HEK293 (cell line): ENCODE data around the gene VDAC1.

Source experiments
- CTCF ChIA-PET: fragments of 350-600 bp; formaldehyde crosslinking; extraction: SDS; loops from one replicate; lab custom pipeline; 2021; ENCODE audit warnings: antibody characterized with exemption; lab: Yijun Ruan, JAX
- POLR2A ChIA-PET: fragments of 300-600 bp; formaldehyde crosslinking; extraction: SDS; loops from one replicate; lab custom pipeline; 2020; ENCODE audit warnings: antibody characterized with exemption, inconsistent platforms; lab: Yijun Ruan, JAX
- H3K27ac ChIP-seq: fragments of 200-500 bp; sonication (Bioruptor generic); 2 replicates; pipeline ENCODE4 v1.5.1; 2014; ENCODE audit warnings: low read depth, low read length, control low read depth, inconsistent platforms; ENCODE audit errors: extremely low read depth
- H3K36me3 ChIP-seq, 2 experiments: fragments of 200-500 bp in 1 of 2; sonication (Bioruptor generic) in 1 of 2; 1 replicate in 1 of 2; 2 replicates in 1 of 2; pipeline ENCODE4 v1.5.1; 2014 to 2017; ENCODE audit warnings: inconsistent platforms in 2 of 2, low read length in 2 of 2; ENCODE audit not compliant: control insufficient read depth in 2 of 2, insufficient read depth in 1 of 2
- H3K4me1 ChIP-seq: fragments of 200-500 bp; sonication (Bioruptor generic); 2 replicates; pipeline ENCODE4 v1.5.1; 2014; ENCODE audit warnings: mild to moderate bottlenecking, low read length, inconsistent platforms; ENCODE audit not compliant: control insufficient read depth, insufficient read depth
- H3K4me3 ChIP-seq: 2 replicates; pipeline ENCODE4 v1.5.1; 2011; ENCODE audit warnings: low read depth, mild to moderate bottlenecking, control low read depth, low read length, moderate library complexity
- H3K9me3 ChIP-seq: fragments of 200-500 bp; sonication (Bioruptor generic); 2 replicates; pipeline ENCODE4 v1.5.1; 2014; ENCODE audit warnings: low read depth, low read length, inconsistent platforms; ENCODE audit not compliant: control insufficient read depth, insufficient read depth
- BCL11A ChIP-seq: fragments of 450-650 bp; formaldehyde crosslinking; IDR thresholded peaks from 2 replicates; pipeline ENCODE4 v1.5.1; 2016; ENCODE audit warnings: low read depth, missing biosample characterization, missing genetic modification characterization
- ZBTB7A ChIP-seq: fragments of 450-650 bp; formaldehyde crosslinking; IDR thresholded peaks from 2 replicates; pipeline ENCODE4 v1.5.1; 2016; ENCODE audit warnings: low read depth, missing biosample characterization, missing genetic modification characterization
- ZFP37 ChIP-seq: fragments of 450-650 bp; formaldehyde crosslinking; IDR thresholded peaks from 2 replicates; pipeline ENCODE4 v1.5.1; 2016; ENCODE audit warnings: missing biosample characterization, missing genetic modification characterization
- ZIC2 ChIP-seq: fragments of 450-650 bp; formaldehyde crosslinking; IDR thresholded peaks from 2 replicates; pipeline ENCODE4 v1.5.1; 2016; ENCODE audit warnings: missing biosample characterization, missing genetic modification characterization
- ZNF133 ChIP-seq: fragments of 450-650 bp; formaldehyde crosslinking; IDR thresholded peaks from 2 replicates; pipeline ENCODE4 v1.5.1; 2016; ENCODE audit warnings: missing biosample characterization, missing genetic modification characterization
- ZNF324 ChIP-seq: fragments of 450-650 bp; formaldehyde crosslinking; IDR thresholded peaks from 2 replicates; pipeline ENCODE4 v1.5.1; 2016; ENCODE audit warnings: missing biosample characterization, missing genetic modification characterization
- ZNF335 ChIP-seq: fragments of 450-650 bp; formaldehyde crosslinking; conservative IDR thresholded peaks from 2 replicates; pipeline ENCODE4 v1.5.1; 2016; ENCODE audit warnings: missing biosample characterization, missing genetic modification characterization
- ZNF37A ChIP-seq: fragments of 450-650 bp; IDR thresholded peaks from 2 replicates; pipeline ENCODE4 v1.5.1; 2018; ENCODE audit warnings: missing biosample characterization, missing genetic modification characterization
- ZNF416 ChIP-seq: fragments of 450-650 bp; formaldehyde crosslinking; IDR thresholded peaks from 2 replicates; pipeline ENCODE4 v1.5.1; 2016; ENCODE audit warnings: missing biosample characterization, missing genetic modification characterization
- ZNF501 ChIP-seq: fragments of 450-650 bp; formaldehyde crosslinking; IDR thresholded peaks from 2 replicates; pipeline ENCODE4 v1.5.1; 2016; ENCODE audit warnings: missing biosample characterization, missing genetic modification characterization
- ZNF585B ChIP-seq: fragments of 450-650 bp; formaldehyde crosslinking; IDR thresholded peaks from 2 replicates; pipeline ENCODE4 v1.5.1; 2016; ENCODE audit warnings: missing biosample characterization, missing genetic modification characterization
- ZNF626 ChIP-seq: fragments of 450-650 bp; sonication (Bioruptor Pico); formaldehyde crosslinking; IDR thresholded peaks from 2 replicates; pipeline ENCODE4 v1.5.1; 2018; ENCODE audit warnings: missing biosample characterization, missing genetic modification characterization, inconsistent platforms
- ZNF654 ChIP-seq: fragments of 450-650 bp; formaldehyde crosslinking; IDR thresholded peaks from 2 replicates; pipeline ENCODE4 v1.5.1; 2016; ENCODE audit warnings: low read depth, missing biosample characterization, missing genetic modification characterization
- ZNF664 ChIP-seq: fragments of 450-650 bp; formaldehyde crosslinking; IDR thresholded peaks from 2 replicates; pipeline ENCODE4 v1.5.1; 2016; ENCODE audit warnings: missing biosample characterization, missing genetic modification characterization
- ZNF670 ChIP-seq: fragments of 450-650 bp; formaldehyde crosslinking; IDR thresholded peaks from 2 replicates; pipeline ENCODE4 v1.5.1; 2016; ENCODE audit warnings: missing biosample characterization, missing genetic modification characterization, low read depth
- ZNF677 ChIP-seq: fragments of 450-650 bp; IDR thresholded peaks from 2 replicates; pipeline ENCODE4 v1.5.0; 2018; ENCODE audit warnings: missing biosample characterization, mild to moderate bottlenecking, missing genetic modification characterization, moderate library complexity
- ZNF776 ChIP-seq: fragments of 450-650 bp; formaldehyde crosslinking; IDR thresholded peaks from 2 replicates; pipeline ENCODE4 v1.5.0; 2017; ENCODE audit warnings: missing biosample characterization, missing genetic modification characterization, borderline replicate concordance
- ZNF830 ChIP-seq: fragments of 450-650 bp; IDR thresholded peaks from 2 replicates; pipeline ENCODE4 v1.5.0; 2018; ENCODE audit warnings: missing biosample characterization, missing genetic modification characterization, low read depth, mild to moderate bottlenecking, moderate library complexity
- TF ChIP-seq, protein P1 (sequence below): fragments of 450-650 bp; formaldehyde crosslinking; optimal IDR thresholded peaks from 2 replicates; pipeline ENCODE3; 2016; ENCODE audit warnings: missing biosample characterization, mild to moderate bottlenecking, missing genetic modification characterization
- TF ChIP-seq, protein P2 (sequence below): fragments of 450-650 bp; formaldehyde crosslinking; IDR thresholded peaks from 2 replicates; pipeline ENCODE4 v1.5.1; 2016; ENCODE audit warnings: missing biosample characterization, missing genetic modification characterization
- TF ChIP-seq, protein P3 (sequence below): fragments of 450-650 bp; IDR thresholded peaks from 2 replicates; pipeline ENCODE4 v1.5.1; 2018; ENCODE audit warnings: missing biosample characterization, missing genetic modification characterization

VDAC1 gene

DNA sequence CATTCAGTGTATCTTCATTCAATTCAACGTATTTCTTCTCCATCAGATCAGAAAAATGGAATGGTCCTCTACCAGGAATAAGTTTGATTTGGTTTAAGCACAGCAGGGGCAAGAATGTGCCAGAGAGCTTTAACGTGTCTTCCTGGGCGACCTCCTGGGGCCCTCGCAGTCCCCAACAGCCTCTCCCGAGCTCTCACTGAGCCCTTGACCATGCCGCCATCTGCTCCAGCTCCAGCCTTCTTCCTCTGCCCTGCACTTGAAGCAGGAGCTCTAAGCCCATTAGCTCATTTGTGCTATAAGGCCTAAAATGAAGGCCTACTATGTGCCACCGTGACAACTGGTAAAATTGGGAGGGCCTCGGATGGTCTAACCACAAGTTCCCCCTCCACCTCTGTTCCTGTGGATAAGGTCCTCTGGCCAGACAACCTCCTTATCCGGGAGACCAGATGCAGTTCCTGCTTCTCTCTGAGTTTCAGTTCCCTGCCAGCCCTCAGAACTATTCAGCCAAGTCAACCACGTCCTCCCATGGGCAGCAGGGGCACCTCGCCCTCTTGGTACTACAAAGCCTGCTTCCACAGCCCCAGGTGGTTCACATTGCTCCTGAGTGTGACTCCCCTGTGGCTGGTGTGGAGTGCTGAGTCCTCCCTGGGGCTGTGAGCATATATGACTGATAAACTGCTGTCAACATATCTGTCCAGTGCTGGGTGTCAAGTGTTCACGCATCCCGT, 72.2 kb downstream of the VDAC1 start:
- Histone ChIP-seq H3K36me3 (no peaks in the 10 kb centered on the region), H3K27ac (no peak overlapping the region), H3K4me3 (no peak overlapping the region), H3K4me1 (no peaks in the 10 kb centered on the region; the same call in 1 of the 2 replicates), H3K9me3 (no peaks in the 10 kb centered on the region)
- TF ChIP-seq ZIC2, result peak; percentile 75
- TF ChIP-seq ZNF626 (tag by site-specific recombination), result no peak
- ChIA-PET POLR2A (no interaction called here), CTCF (no interaction called here)

DNA sequence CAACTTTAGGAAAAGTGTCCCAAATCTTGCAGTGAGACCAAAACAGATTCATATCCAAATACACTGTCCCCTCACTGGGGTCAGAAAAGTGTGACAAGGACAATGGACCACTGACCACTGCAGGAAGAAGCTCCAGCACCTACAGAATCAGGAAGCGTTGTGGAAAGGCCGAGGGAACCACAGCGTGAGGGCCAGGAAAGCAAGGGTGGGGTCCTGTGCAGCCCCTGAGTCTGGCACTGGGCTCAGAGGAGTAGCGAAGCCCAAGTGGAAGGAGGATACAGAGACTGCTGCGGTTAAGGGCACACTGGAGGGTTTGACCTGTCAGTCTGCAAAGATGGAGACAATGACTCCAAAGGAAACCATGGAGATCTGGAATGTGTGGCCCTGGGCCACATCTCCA, 73.2 kb downstream of the VDAC1 start:
- H3K27ac ChIP-seq, result no peak overlapping the region
- CTCF ChIA-PET, result interaction anchor here (0.5 kb wide), 1 partner anchor 321 kb away, joined by 4 read pairs; no protein-coding TSS in a partner anchor
- no peaks in the 10 kb centered on the region for H3K4me1 ChIP-seq
- H3K4me3 ChIP-seq, result no peak overlapping the region
- H3K9me3 ChIP-seq, result no peaks in the 10 kb centered on the region
- H3K36me3 ChIP-seq, result no peaks in the 10 kb centered on the region
- TF ChIP-seq BCL11A (tag by site-specific recombination) (no peak), ZNF664 (tag by site-specific recombination) (no peak), ZNF501 (tag by site-specific recombination) (no peak), ZNF324 (tag by site-specific recombination) (no peak), ZNF776 (no peak), ZBTB7A (tag by site-specific recombination) (no peak), ZFP37 (no peak), ZNF677 (tag by site-specific recombination) (no peak), ZNF585B (tag by site-specific recombination) (no peak), ZNF133 (tag by site-specific recombination) (no peak), ZNF654 (tag by site-specific recombination) (no peak), ZNF416 (tag by site-specific recombination) (no peak), ZNF670 (tag by site-specific recombination) (no peak), ZNF335 (no peak), ZNF37A (tag by site-specific recombination) (no peak), ZNF830 (tag by site-specific recombination) (no peak)
- TF ChIP-seq, protein P1, sequence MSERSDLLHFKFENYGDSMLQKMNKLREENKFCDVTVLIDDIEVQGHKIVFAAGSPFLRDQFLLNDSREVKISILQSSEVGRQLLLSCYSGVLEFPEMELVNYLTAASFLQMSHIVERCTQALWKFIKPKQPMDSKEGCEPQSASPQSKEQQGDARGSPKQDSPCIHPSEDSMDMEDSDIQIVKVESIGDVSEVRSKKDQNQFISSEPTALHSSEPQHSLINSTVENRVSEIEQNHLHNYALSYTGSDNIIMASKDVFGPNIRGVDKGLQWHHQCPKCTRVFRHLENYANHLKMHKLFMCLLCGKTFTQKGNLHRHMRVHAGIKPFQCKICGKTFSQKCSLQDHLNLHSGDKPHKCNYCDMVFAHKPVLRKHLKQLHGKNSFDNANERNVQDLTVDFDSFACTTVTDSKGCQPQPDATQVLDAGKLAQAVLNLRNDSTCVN (tag by site-specific recombination), result no peak
- TF ChIP-seq, protein P2, sequence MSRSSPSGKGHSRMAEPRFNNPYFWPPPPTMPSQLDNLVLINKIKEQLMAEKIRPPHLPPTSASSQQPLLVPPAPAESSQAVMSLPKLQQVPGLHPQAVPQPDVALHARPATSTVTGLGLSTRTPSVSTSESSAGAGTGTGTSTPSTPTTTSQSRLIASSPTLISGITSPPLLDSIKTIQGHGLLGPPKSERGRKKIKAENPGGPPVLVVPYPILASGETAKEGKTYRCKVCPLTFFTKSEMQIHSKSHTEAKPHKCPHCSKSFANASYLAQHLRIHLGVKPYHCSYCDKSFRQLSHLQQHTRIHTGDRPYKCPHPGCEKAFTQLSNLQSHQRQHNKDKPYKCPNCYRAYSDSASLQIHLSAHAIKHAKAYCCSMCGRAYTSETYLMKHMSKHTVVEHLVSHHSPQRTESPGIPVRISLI (tag by site-specific recombination), result no peak
- TF ChIP-seq, protein P3, sequence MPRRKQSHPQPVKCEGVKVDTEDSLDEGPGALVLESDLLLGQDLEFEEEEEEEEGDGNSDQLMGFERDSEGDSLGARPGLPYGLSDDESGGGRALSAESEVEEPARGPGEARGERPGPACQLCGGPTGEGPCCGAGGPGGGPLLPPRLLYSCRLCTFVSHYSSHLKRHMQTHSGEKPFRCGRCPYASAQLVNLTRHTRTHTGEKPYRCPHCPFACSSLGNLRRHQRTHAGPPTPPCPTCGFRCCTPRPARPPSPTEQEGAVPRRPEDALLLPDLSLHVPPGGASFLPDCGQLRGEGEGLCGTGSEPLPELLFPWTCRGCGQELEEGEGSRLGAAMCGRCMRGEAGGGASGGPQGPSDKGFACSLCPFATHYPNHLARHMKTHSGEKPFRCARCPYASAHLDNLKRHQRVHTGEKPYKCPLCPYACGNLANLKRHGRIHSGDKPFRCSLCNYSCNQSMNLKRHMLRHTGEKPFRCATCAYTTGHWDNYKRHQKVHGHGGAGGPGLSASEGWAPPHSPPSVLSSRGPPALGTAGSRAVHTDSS (tag by site-specific recombination), result no peak
- TF ChIP-seq, all 188 proteins: peak for 0
- POLR2A ChIA-PET, result no interaction called here
